ENCODE data around the gene C9orf43. TPM values are rescaled to one million over a fixed set of nuclear protein-coding genes. Genes with fewer than 3 reads are reported as not detected.
A peak's percentile ranks its signal among the peaks of the same experiment; 100 is the strongest.

The C9orf43 gene
- total RNA-seq, 1 donor from 2014 or later, result 1.3 TPM

GRCh38 chr9:113456235-113456634 is 45.7 kb downstream of the C9orf43 start:
- no peak overlapping the region for H3K4me3 Mint-ChIP-seq
- no peaks in the 10 kb centered on the region for H3K79me2 ChIP-seq (ENCODE audit: low read depth)
- H3K9ac ChIP-seq, result no peak overlapping the region
- H4K20me1 ChIP-seq (ENCODE audit: low read depth), result no peaks in the 10 kb centered on the region
- H3K4me1 Mint-ChIP-seq, result peaks cover 21% of the 10 kb centered on the region
- no peaks in the 10 kb centered on the region for H3K9me3 ChIP-seq (ENCODE audit: low read depth)
- H2AFZ ChIP-seq (replicated peaks), result peak overlapping the region; percentile 5
- H3K4me1 ChIP-seq, result peaks cover 20% of the 10 kb centered on the region
- no peak for TF ChIP-seq CTCF (IDR thresholded peaks at IDR 0.05)
- no peak for TF ChIP-seq EZH2phosphoT487 (IDR thresholded peaks at IDR 0.05)
- no peak for TF ChIP-seq EZH2 (IDR thresholded peaks at IDR 0.05)
- H3K4me3 ChIP-seq, result no peak overlapping the region
- H3K36me3 ChIP-seq, result no peaks in the 10 kb centered on the region
- peak overlapping the region; percentile 9 for H3K27ac Mint-ChIP-seq
- no peak overlapping the region for H3K27ac ChIP-seq
- peaks cover 3% of the 10 kb centered on the region for H3K27me3 Mint-ChIP-seq (ENCODE audit: insufficient read depth, low read depth)
- no peak for DNase-seq (ENCODE audit: low spot score)
- H3K27me3 ChIP-seq, result peaks cover under 1% of the 10 kb centered on the region
- H3K36me3 Mint-ChIP-seq, result no peaks in the 10 kb centered on the region
- peaks cover 17% of the 10 kb centered on the region for H3F3A ChIP-seq (ENCODE audit: low read depth)
- H3K9me3 Mint-ChIP-seq, result no peaks in the 10 kb centered on the region
- H3K4me2 ChIP-seq, result no peak overlapping the region

GRCh38 chr9:113461285-113461684 is 50.7 kb downstream of the C9orf43 start:
- H3K4me2 ChIP-seq, result no peak overlapping the region
- no peak overlapping the region for H2AFZ ChIP-seq (replicated peaks)
- H3K9ac ChIP-seq, result no peak overlapping the region
- no peaks in the 10 kb centered on the region for H4K20me1 ChIP-seq (ENCODE audit: low read depth)
- H3K4me3 ChIP-seq, result no peak overlapping the region
- peaks cover 34% of the 10 kb centered on the region for H3K4me1 Mint-ChIP-seq
- H3K27ac ChIP-seq, result no peak overlapping the region
- peaks cover 3% of the 10 kb centered on the region for H3K9me3 Mint-ChIP-seq
- no peak for DNase-seq (ENCODE audit: low spot score)
- H3K27me3 Mint-ChIP-seq (ENCODE audit: insufficient read depth, low read depth), result peaks cover 12% of the 10 kb centered on the region
- H3K36me3 Mint-ChIP-seq, result no peaks in the 10 kb centered on the region
- no peak overlapping the region for H3K27ac Mint-ChIP-seq
- TF ChIP-seq EZH2phosphoT487 (IDR thresholded peaks at IDR 0.05) (no peak), CTCF (IDR thresholded peaks at IDR 0.05) (no peak), EZH2 (IDR thresholded peaks at IDR 0.05) (no peak)
- no peaks in the 10 kb centered on the region for H3K9me3 ChIP-seq (ENCODE audit: low read depth)
- H3K36me3 ChIP-seq, result no peaks in the 10 kb centered on the region
- H3K4me1 ChIP-seq, result peaks cover 23% of the 10 kb centered on the region
- peaks cover 10% of the 10 kb centered on the region for H3F3A ChIP-seq (ENCODE audit: low read depth)
- peaks cover 33% of the 10 kb centered on the region for H3K27me3 ChIP-seq
- H3K79me2 ChIP-seq (ENCODE audit: low read depth), result no peaks in the 10 kb centered on the region
- H3K4me3 Mint-ChIP-seq, result no peak overlapping the region

GRCh38 chr9:113461943-113462342 is 51.4 kb downstream of the C9orf43 start:
- no peaks in the 10 kb centered on the region for H3K9me3 ChIP-seq (ENCODE audit: low read depth)
- no peaks in the 10 kb centered on the region for H3K36me3 ChIP-seq
- H3K27me3 ChIP-seq, result peaks cover 33% of the 10 kb centered on the region
- H4K20me1 ChIP-seq (ENCODE audit: low read depth), result no peaks in the 10 kb centered on the region
- peaks cover 10% of the 10 kb centered on the region for H3F3A ChIP-seq (ENCODE audit: low read depth)
- H3K4me1 Mint-ChIP-seq, result peaks cover 33% of the 10 kb centered on the region
- peak overlapping the region; percentile 3 for H3K27ac Mint-ChIP-seq
- H3K36me3 Mint-ChIP-seq, result peaks cover 3% of the 10 kb centered on the region
- H3K79me2 ChIP-seq (ENCODE audit: low read depth), result no peaks in the 10 kb centered on the region
- peaks cover 12% of the 10 kb centered on the region for H3K27me3 Mint-ChIP-seq (ENCODE audit: insufficient read depth, low read depth)
- no peak overlapping the region for H3K4me3 ChIP-seq
- TF ChIP-seq EZH2phosphoT487 (IDR thresholded peaks at IDR 0.05) (no peak), CTCF (IDR thresholded peaks at IDR 0.05) (no peak), EZH2 (IDR thresholded peaks at IDR 0.05) (no peak)
- no peak overlapping the region for H3K4me2 ChIP-seq
- H3K4me1 ChIP-seq, result peaks cover 20% of the 10 kb centered on the region
- no peak overlapping the region for H2AFZ ChIP-seq (replicated peaks)
- peaks cover 5% of the 10 kb centered on the region for H3K9me3 Mint-ChIP-seq
- H3K9ac ChIP-seq, result no peak overlapping the region
- no peak overlapping the region for H3K4me3 Mint-ChIP-seq
- H3K27ac ChIP-seq, result no peak overlapping the region
- DNase-seq (ENCODE audit: low spot score), result no peak
